ENCODE results near the gene C9orf85. TPM values are rescaled to one million over a fixed set of nuclear protein-coding genes. Genes with fewer than 3 reads are reported as not detected.

The C9orf85 gene
- total and polyA plus RNA-seq, 9 donors: 8.6 to 18.2 (median 11.5) TPM

DNA sequence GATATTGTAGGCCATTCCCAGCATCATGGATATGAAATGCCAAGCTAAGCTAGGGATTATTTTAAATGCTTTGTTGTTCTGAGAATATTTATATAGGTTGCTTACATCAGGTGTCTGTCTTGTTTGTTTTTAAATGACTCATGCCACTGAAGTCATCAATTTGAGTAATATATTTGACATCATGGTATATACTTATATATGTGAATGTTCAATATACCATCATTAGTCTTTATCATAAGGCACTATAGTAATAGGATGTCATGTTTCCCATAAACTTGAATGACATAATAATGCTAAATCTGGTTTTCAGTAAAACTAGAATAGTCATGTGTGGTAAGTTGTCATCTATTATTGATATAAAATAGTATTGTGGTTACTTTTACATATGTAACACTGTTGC lies 13.1 kb downstream of the C9orf85 start:
- H3K27ac ChIP-seq: no peak overlapping the region
- TF ChIP-seq POLR2A (IDR thresholded peaks at IDR 0.05): no peak
- TF ChIP-seq EP300 (IDR thresholded peaks at IDR 0.05): no peak
- TF ChIP-seq, protein P1, sequence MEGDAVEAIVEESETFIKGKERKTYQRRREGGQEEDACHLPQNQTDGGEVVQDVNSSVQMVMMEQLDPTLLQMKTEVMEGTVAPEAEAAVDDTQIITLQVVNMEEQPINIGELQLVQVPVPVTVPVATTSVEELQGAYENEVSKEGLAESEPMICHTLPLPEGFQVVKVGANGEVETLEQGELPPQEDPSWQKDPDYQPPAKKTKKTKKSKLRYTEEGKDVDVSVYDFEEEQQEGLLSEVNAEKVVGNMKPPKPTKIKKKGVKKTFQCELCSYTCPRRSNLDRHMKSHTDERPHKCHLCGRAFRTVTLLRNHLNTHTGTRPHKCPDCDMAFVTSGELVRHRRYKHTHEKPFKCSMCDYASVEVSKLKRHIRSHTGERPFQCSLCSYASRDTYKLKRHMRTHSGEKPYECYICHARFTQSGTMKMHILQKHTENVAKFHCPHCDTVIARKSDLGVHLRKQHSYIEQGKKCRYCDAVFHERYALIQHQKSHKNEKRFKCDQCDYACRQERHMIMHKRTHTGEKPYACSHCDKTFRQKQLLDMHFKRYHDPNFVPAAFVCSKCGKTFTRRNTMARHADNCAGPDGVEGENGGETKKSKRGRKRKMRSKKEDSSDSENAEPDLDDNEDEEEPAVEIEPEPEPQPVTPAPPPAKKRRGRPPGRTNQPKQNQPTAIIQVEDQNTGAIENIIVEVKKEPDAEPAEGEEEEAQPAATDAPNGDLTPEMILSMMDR (IDR thresholded peaks at IDR 0.05): no peak
- H3K27me3 ChIP-seq: no peaks in the 10 kb centered on the region
- no peaks in the 10 kb centered on the region for H3K9me3 ChIP-seq
- no peaks in the 10 kb centered on the region for H3K4me1 ChIP-seq (ENCODE audit: insufficient read depth)
- DNase-seq: no peak
- H3K4me3 ChIP-seq: no peak overlapping the region
- no peaks in the 10 kb centered on the region for H3K36me3 ChIP-seq
- intact Hi-C loops (cut with DNase I): no loop called here

DNA sequence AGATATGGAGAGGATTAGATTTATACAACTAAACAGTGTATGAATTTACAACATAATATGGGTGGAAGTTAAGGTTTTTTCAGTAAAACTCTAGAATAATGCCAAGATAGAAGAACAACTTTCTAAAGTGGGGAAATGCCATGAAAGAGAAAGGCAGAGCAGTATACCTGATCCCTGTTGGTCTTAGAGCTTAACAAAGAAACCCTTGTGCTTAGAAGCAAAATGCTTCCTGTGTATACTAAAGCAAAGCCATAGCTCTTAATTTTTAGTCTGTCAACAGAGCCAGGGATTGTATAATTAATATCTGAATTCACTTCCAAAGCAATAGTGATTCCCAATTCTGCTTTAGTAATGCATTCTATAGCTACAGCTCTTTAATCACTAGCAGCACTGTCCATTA lies 14.4 kb downstream of the C9orf85 start:
- no peaks in the 10 kb centered on the region for H3K4me1 ChIP-seq (ENCODE audit: insufficient read depth)
- no peak overlapping the region for H3K4me3 ChIP-seq
- intact Hi-C loops (cut with DNase I): no loop called here
- no peak for DNase-seq
- H3K36me3 ChIP-seq: no peaks in the 10 kb centered on the region
- H3K27me3 ChIP-seq: no peaks in the 10 kb centered on the region
- no peak overlapping the region for H3K27ac ChIP-seq
- no peaks in the 10 kb centered on the region for H3K9me3 ChIP-seq
- TF ChIP-seq POLR2A (IDR thresholded peaks at IDR 0.05) (no peak), EP300 (IDR thresholded peaks at IDR 0.05) (no peak)
- TF ChIP-seq, protein P1 (IDR thresholded peaks at IDR 0.05): no peak

DNA sequence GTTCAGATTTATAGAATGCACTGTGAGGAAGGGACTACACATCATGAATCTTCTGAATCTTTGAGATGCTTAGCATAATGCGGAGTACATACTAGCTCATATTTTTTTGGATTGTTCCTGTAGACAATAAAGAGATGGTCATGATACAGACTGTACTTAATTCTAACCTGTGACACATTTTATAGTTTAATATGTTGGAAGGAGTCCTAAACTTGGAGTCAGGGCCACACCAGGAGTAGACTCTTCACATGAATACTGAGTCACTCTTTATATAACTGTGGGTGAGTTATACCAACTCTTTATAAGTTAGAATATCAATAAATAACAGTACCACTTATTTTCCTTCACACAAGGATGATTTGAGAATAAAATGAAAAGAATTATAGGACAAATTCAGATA lies 16.9 kb downstream of the C9orf85 start:
- WGBS, 3 donors: 100% methylated on average over 1 of the region's 1 CpG
- H3K27ac ChIP-seq: no peak overlapping the region

DNA sequence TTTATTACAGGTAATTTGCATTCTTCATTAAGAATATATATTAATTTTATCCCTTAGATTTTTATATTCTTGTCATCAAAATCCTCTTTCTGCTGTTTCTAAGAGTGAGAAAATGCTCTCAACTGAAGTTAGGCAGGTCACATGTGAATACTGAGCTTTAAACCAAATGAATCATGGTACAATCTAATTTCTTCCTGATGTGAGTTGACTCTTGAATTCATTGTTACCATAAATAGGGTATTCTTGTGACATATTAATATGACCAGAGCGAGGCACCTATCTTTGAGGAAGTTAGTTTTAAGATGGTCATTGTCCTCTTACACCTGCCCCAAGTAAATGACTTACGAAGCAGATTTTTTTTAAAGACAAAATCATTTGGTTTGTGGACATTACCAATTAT lies 17.4 kb downstream of the C9orf85 start:
- H3K9me3 ChIP-seq: no peaks in the 10 kb centered on the region
- WGBS, 3 donors: 95 to 99% (median 97%) methylated on average over 2 of the region's 2 CpGs
- H3K4me3 ChIP-seq: no peak overlapping the region
- TF ChIP-seq POLR2A (IDR thresholded peaks at IDR 0.05): no peak
- TF ChIP-seq, protein P1 (IDR thresholded peaks at IDR 0.05): no peak
- TF ChIP-seq EP300 (IDR thresholded peaks at IDR 0.05): no peak
- H3K27ac ChIP-seq: no peak overlapping the region
- DNase-seq: no peak
- H3K27me3 ChIP-seq: no peaks in the 10 kb centered on the region
- intact Hi-C loops (cut with DNase I): no loop called here
- H3K36me3 ChIP-seq: no peaks in the 10 kb centered on the region
- H3K4me1 ChIP-seq (ENCODE audit: insufficient read depth): no peaks in the 10 kb centered on the region

More for the DNA sequence above, 16.9 kb downstream of the C9orf85 start:
- intact Hi-C loops (cut with DNase I): no loop called here
- Histone ChIP-seq H3K4me3 (no peak overlapping the region), H3K27me3 (no peaks in the 10 kb centered on the region), H3K36me3 (no peaks in the 10 kb centered on the region), H3K9me3 (no peaks in the 10 kb centered on the region), H3K4me1 (ENCODE audit: insufficient read depth) (no peaks in the 10 kb centered on the region)
- DNase-seq: no peak
- TF ChIP-seq EP300 (IDR thresholded peaks at IDR 0.05) (no peak), POLR2A (IDR thresholded peaks at IDR 0.05) (no peak)
- TF ChIP-seq, protein P1 (IDR thresholded peaks at IDR 0.05): no peak

DNA sequence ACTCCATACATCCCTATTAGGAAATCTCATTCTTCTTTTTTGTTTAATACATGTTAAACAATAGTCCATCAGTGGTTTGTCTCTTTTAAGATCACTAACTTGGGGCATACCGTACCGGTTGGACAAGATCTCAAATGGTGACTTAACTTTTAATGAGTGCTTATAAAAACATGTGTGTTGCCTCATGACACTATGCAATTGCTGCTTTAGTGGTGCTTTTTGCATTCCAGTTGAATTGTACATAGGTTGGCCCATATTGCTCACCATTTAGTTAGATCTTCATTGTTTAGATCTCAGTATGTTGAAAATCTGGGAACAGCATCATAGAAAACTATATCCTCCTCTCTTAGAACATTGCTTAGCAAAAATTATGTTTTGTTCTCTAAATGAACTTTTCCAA lies 17.8 kb downstream of the C9orf85 start:
- WGBS, 3 donors: 96 to 97% (median 97%) methylated on average over 2 of the region's 2 CpGs
- Histone ChIP-seq H3K27me3 (no peaks in the 10 kb centered on the region), H3K36me3 (no peaks in the 10 kb centered on the region), H3K27ac (no peak overlapping the region), H3K9me3 (no peaks in the 10 kb centered on the region), H3K4me3 (no peak overlapping the region), H3K4me1 (ENCODE audit: insufficient read depth) (no peaks in the 10 kb centered on the region)
- DNase-seq: no peak
- intact Hi-C loops (cut with DNase I): no loop called here
- TF ChIP-seq POLR2A (IDR thresholded peaks at IDR 0.05): no peak
- TF ChIP-seq, protein P1 (IDR thresholded peaks at IDR 0.05): no peak
- TF ChIP-seq EP300 (IDR thresholded peaks at IDR 0.05): no peak
